ENCODE measurements around the gene AASDH. TPM values are rescaled to one million over a fixed set of nuclear protein-coding genes. Genes with fewer than 3 reads are reported as not detected.

The AASDH gene
- total and polyA plus RNA-seq, 2 of the 13 experiments (the other 11 are each of a cell fraction or from before 2014, with no cell fraction given), result 12.6 to 14.1 TPM

- TF ChIP-seq FOXK1 (CRISPR knock-in tag; IDR thresholded peaks at IDR 0.05; ENCODE audit: borderline replicate concordance, low read depth), result peak; percentile 86; the same call in 1 of the 2 replicates
- TF ChIP-seq ZNF614 (CRISPR knock-in tag; IDR thresholded peaks at IDR 0.05; ENCODE audit: borderline replicate concordance), result peak; percentile 96; the same call in 1 of the 2 replicates
- no peak for TF ChIP-seq AFF4 (CRISPR knock-in tag; IDR thresholded peaks at IDR 0.05)
- TF ChIP-seq RBM22 (optimal IDR thresholded peaks at IDR 0.05; ENCODE audit: low read length), result no peak
- peak; percentile 47 for TF ChIP-seq ZNF792 (CRISPR knock-in tag; IDR thresholded peaks at IDR 0.05)
- TF ChIP-seq ZNF12 (CRISPR knock-in tag; IDR thresholded peaks at IDR 0.05), result peak; percentile 85; the same call in 1 of the 2 replicates
- TF ChIP-seq KDM1A (CRISPR knock-in tag; IDR thresholded peaks at IDR 0.05), result no peak
- no peak for TF ChIP-seq MNT (IDR thresholded peaks at IDR 0.05)
- peak; percentile 68; the same call in 1 of the 2 replicates for TF ChIP-seq CHD2 (IDR thresholded peaks at IDR 0.05; ENCODE audit: low read depth, low read length)
- no peak for TF ChIP-seq RARG (CRISPR knock-in tag; IDR thresholded peaks at IDR 0.05; ENCODE audit: low read depth)
- TF ChIP-seq ZNF749 (CRISPR knock-in tag; IDR thresholded peaks at IDR 0.05; ENCODE audit: borderline replicate concordance), result 0 out of 2 replicates have a peak, but pooled peaks have one; percentile 48
- TF ChIP-seq RXRA (CRISPR knock-in tag; IDR thresholded peaks at IDR 0.05), result peak; percentile 71; the same call in 1 of the 2 replicates
- no peak for TF ChIP-seq CENPBD1 (CRISPR knock-in tag; IDR thresholded peaks at IDR 0.05; ENCODE audit: borderline replicate concordance, low read depth)
- peak; percentile 62; the same call in 1 of the 2 replicates for TF ChIP-seq ZNF788 (CRISPR knock-in tag; IDR thresholded peaks at IDR 0.05; ENCODE audit: borderline replicate concordance)
- no peak for TF ChIP-seq NFIB (CRISPR knock-in tag; IDR thresholded peaks at IDR 0.05; ENCODE audit: borderline replicate concordance)
These were observed at the start of gene AASDH (continued) for GRCh38 chr4:56387023-56388001.

All from HepG2 (cell line).